22Rv1 (cell line): Measurements from ENCODE around the gene DNAH3.

Experiments used
- ZFX ChIP-seq: fragments of 450-650 bp; IDR thresholded peaks from 2 replicates; pipeline ENCODE4 v1.6.1; 2017; ENCODE audit warnings: antibody characterized with exemption, borderline replicate concordance
- TF ChIP-seq, protein P1 (sequence below): fragments of 450-650 bp; IDR thresholded peaks from 2 replicates; pipeline ENCODE4 v1.5.1; 2017; ENCODE audit warnings: mild to moderate bottlenecking

DNA sequence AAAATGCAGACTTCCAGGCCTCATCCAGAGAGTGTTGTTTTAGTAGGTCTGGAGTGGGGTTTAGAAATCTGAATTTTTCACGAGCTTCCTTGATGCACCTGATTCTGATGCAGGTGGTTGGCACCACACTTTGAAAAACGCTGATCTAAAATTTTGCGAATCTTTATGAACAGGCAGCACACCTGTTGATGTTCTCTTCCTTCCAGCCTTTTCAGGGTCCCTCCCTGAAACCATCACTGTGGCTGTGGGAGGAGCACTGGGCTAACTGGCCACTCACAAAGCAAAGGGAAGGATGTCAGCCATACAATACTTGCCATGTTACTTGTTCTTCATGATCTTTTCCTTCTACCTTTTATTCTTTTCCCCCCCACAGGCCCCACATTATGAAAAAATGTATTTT is 22.0 kb upstream of the DNAH3 start:
- TF ChIP-seq, protein P1, sequence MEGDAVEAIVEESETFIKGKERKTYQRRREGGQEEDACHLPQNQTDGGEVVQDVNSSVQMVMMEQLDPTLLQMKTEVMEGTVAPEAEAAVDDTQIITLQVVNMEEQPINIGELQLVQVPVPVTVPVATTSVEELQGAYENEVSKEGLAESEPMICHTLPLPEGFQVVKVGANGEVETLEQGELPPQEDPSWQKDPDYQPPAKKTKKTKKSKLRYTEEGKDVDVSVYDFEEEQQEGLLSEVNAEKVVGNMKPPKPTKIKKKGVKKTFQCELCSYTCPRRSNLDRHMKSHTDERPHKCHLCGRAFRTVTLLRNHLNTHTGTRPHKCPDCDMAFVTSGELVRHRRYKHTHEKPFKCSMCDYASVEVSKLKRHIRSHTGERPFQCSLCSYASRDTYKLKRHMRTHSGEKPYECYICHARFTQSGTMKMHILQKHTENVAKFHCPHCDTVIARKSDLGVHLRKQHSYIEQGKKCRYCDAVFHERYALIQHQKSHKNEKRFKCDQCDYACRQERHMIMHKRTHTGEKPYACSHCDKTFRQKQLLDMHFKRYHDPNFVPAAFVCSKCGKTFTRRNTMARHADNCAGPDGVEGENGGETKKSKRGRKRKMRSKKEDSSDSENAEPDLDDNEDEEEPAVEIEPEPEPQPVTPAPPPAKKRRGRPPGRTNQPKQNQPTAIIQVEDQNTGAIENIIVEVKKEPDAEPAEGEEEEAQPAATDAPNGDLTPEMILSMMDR = no peak
- no peak for TF ChIP-seq ZFX
